Left colon (tissue), 2 donors: ENCODE data around the gene CDC14A. TPM values are rescaled to one million over a fixed set of nuclear protein-coding genes. Genes with fewer than 3 reads are reported as not detected.
"Not testable (repeated sequence)": the region's sequence is repeated elsewhere in the genome, so short reads cannot be mapped to it uniquely, and the experiment has no call there.

ENCODE experiments used
- ATAC-seq: fragments of 200-7000 bp; cut with Tn5 transposase; one replicate; pipeline ENCODE4 v1.9.1; 2020; ENCODE audit warnings: mild to moderate bottlenecking, moderate library complexity
- DNase-seq, 2 donors: peaks; one replicate each; pipeline ENCODE4 v3.0.0-alpha.2; 2020
- intact Hi-C, 2 donors: fragments of 100-400 bp; cut with DNase I in 1 of 2; cut with micrococcal nuclease in 1 of 2; formaldehyde crosslinking; loops; one replicate each; pipeline versions ENCODE4 v1.11.2 to v1.14.0; 2022; cut with DNase I, micrococcal nuclease
- total RNA-seq, 2 donors: library from RNA; stranded (reverse); fragmentation: NEBNext Ultra II Directional; extraction: Animal tissue kit (Norgen Biotek cat#: 25700); gene quantifications; one replicate each; pipeline ENCODE4 v1.2.1, GENCODE V29; 2021
- donor health status: DM: no; HTN: no; CAD: no.
- donor health status: DM: yes; HTN: yes; CAD: no.

The CDC14A gene
- total RNA-seq, 2 donors from 2014 or later, result 19.1 to 23.9 TPM

GRCh38 chr1:100387657-100388350 lies 35.5 kb downstream of the CDC14A start:
- intact Hi-C loops, result no loop called here
- ATAC-seq, result no peak
- no peak for DNase-seq

DNA sequence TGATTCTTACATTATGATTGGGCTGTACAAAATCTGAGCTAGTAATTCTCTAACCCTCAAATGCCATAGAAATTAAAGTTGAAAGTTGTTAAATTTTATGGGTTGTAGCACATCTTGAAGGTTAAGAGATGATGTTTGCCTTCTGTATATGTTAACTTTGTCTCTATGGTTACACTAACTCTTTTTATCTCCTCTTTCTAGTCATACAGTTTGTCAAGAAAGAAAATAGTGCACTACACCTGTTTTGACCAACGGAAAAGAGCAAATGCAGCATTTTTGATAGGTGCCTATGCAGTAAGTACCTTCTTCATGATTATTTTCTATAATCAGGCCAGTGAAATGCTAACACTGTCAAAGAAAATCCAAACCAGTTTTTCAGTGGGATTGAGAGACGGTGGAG lies 38.2 kb downstream of the CDC14A start:
- intact Hi-C loops, result no loop called here
- ATAC-seq, result no peak
- DNase-seq, result no peak

DNA sequence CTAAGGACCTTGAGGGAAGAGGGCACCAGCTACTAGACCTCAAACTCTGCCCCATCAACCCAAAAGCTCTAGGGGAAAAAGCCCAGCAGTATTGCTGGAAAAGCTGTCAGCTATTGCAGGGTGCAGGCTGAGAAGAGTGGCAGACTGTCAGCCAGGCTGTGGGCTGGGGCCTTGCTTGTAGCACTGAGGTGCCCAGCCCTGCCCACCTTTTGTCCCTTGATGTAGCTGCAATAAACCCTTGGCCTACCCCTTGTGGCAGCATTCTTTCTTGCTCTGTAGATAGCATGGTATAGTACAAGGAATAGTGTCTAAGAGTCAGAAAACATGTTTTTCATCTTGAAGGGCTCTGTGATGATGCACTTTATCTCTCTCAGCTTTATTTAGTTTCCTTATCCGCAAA lies 39.4 kb downstream of the CDC14A start:
- ATAC-seq (peak; percentile 34), DNase-seq (no peak)
- intact Hi-C loops, result no loop called here

GRCh38 chr1:100392756-100393155 lies 40.5 kb downstream of the CDC14A start:
- no peak for DNase-seq
- no peak for ATAC-seq
- intact Hi-C loops, result no loop called here

DNA sequence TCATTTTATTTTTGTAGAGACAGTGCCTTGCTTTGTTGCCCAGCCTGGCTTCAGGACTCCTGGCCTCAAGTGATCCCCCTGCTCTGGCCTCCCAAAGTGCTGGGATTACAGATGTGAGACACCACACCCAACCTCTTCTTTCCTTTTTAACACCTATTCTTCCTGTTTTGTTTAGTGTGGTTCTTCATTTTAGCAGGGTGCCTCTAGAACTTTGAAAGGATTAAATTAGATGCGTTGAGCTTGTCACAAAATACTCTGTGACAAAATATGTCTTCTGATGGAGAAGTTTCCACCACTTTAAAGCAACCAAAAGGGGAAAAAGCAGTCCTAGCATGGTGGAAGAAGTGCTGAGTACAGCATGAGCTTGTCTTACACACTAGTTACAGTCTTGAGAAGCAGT lies 42.0 kb downstream of the CDC14A start:
- intact Hi-C loops, result no loop called here
- ATAC-seq (no peak), DNase-seq (no peak)

DNA sequence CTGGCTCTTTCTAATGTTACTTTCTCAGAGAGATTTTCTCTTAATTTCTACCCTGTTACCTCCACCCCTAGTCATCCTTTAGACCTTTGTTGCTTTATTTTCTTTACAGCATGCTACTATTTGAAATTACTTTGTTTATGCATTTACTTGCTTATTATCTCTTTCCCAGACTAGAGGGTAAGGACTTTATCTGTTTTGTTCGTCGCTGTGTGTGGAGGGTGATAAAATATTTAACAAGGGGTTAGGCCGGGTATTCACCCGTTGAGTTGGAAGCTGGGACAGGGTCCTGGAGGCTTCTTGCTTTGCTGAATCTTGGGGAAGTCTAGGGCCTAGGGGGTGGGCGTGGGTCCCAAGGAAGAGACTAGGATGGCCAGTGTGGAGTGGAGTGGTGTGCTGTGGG lies 43.6 kb downstream of the CDC14A start:
- intact Hi-C loops, result no loop called here
- ATAC-seq (no peak), DNase-seq (no peak)

- intact Hi-C loops, result no loop called here
- DNase-seq (no peak), ATAC-seq (no peak)
Measured at GRCh38 chr1:100396651-100397050, 44.3 kb downstream of the CDC14A start.

DNA sequence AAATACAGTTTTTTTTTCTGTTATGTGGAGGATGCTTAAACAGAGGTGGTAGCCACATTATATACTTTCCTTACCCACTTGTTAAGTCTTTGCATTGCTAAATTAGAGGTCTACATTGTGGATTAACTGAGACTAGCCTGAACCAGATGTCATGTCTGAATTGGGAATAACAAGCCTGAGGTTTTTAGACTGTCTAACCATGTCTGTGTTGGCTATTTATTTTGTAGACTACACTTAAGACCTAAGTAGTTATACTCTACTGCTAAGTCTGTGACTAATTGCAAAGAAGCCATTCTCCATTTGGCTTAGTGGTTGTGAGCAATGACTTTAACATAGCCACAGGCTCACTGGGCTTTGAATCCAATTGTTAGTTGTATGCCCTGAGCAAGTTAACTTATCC lies 45.4 kb downstream of the CDC14A start:
- ATAC-seq (no peak), DNase-seq (no peak)
- intact Hi-C loops, result no loop called here

DNA sequence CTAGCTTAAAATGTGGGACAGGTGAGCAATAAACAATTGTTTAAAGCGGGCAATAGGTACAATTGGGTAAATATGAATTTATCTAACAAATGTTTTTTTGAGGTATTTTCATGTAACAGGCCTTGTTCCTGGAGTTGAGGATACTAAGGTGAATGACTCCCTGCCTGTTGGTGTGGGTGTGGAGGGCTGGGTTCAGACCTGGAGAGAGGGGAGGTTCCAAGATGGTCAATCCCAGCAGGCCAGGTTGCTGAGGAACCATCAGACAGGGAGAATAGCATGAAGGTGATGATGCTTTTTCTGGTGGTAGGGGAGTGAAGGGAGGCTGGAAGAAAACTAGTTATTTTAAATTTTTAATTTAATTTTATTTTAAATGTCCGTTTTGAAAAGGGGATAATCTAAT lies 46.3 kb downstream of the CDC14A start:
- DNase-seq (no peak), ATAC-seq (no peak)
- intact Hi-C loops, result no loop called here

DNA sequence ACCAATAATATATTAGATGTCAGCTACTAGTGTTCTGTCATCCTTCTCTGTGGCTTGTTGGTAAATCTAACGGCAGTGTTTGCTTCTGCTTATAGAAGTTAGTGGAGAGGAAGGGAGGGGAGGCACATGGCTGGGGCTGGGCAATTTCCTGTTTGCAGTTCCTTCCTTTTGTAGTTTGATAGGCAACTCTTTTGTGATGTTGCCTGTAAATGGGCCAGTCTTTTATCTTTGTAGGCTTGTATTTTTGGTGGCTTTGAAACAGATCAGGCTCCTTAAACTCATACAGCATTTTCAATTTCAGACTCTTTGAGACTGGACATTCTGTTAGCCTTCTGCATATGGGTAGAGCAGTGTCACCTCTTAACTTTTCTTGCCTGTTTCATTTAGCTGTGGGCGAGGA lies 48.1 kb downstream of the CDC14A start:
- DNase-seq (peak in 1 of 2 donors; percentile 35), ATAC-seq (peak; percentile 69)

DNA sequence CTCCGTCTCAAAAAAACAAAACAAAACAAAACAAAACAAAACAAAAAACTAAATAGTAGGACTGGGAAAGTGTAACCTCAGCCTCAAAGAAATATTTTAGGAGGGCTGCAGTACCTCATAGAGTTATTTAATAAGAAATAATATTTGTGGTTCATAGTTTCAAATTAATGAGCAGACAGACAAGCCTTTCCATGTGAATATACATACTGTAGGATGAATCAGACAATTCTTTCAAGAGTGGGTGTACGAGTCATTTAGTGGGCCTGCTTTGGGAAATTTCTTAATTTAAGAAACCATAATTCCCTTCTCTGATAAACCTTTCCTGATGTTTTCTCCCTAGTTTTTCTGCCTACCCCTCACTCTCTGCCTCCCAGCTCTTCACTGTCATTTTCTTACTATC lies 52.5 kb downstream of the CDC14A start:
- no peak for DNase-seq
- intact Hi-C loops, result no loop called here
- no peak for ATAC-seq

More for the DNA sequence above, 48.1 kb downstream of the CDC14A start:
- intact Hi-C loops, result no loop called here

- ATAC-seq, intact Hi-C loops: not testable (repeated sequence)
Measured at GRCh38 chr1:100405902-100406301, 53.6 kb downstream of the CDC14A start.

DNA sequence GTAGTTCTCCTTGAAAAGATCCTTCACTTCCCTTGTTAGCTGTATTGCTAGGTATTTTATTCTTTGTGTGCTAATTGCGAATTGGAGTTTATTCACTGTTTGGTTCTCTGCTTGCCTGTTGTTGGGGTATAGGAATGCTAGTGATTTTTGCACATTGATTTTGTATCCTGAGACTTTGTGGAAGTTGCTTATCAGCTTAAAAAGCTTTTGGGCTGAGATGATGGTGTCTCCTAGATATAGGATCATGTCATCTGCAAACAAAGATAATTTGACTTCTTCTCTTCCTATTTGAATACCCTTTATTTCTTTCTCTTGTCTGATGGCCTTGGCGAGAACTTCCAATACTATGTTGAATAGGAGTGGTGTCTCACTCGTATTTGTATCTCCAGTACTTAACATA lies 55.1 kb downstream of the CDC14A start:
- DNase-seq, ATAC-seq, intact Hi-C loops: not testable (repeated sequence)

More at GRCh38 chr1:100405902-100406301, 53.6 kb downstream of the CDC14A start:
- not testable (repeated sequence) for DNase-seq

- no peak for ATAC-seq
- DNase-seq, result no peak
- intact Hi-C loops, result no loop called here
Measured at GRCh38 chr1:100411019-100411418, 58.7 kb downstream of the CDC14A start.

- DNase-seq (no peak), ATAC-seq (no peak)
- intact Hi-C loops, result no loop called here
Measured at GRCh38 chr1:100411574-100411973, 59.3 kb downstream of the CDC14A start.

GRCh38 chr1:100413035-100413434 lies 60.7 kb downstream of the CDC14A start:
- ATAC-seq, result no peak
- DNase-seq, result no peak
- intact Hi-C loops, result no loop called here

- ATAC-seq (peak; percentile 59), DNase-seq (no peak)
- intact Hi-C loops, result no loop called here
Measured at GRCh38 chr1:100414693-100415497, 62.6 kb downstream of the CDC14A start.

DNA sequence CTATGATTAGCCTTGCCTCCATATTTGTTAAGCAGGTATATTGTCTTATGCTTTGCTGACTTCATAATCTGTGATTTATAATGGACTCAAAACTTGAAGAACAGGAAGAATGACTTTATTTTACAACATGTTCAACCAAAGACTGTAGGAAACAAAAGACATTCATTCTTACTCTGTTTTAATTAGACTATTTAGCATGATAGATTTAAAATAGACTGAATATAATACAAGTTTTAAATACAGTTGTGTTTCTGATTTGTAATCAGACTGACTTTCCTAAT lies 63.1 kb downstream of the CDC14A start:
- ATAC-seq (peak; percentile 88), DNase-seq (no peak)
- intact Hi-C loops, result no loop called here

DNA sequence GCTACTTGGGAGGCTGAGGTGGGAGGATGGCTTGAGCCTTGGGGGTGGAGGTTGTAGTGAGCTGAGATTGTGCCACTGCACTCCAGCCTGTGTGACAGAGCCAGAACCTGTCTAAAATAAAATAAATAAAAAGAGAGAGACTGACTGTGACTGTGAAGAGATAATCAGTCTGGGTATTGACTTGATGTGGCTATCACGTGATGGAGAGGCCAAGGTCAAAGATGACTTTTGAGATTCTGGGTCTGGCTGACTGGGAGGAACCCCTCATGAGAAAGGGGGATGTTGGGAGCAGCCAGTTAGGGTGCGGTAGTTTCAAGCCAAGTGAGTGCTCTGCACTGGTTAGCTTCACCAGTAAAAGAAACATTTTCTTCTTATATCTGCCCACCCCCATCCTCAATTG lies 66.8 kb downstream of the CDC14A start:
- ATAC-seq (no peak), DNase-seq (no peak)
- intact Hi-C loops, result no loop called here

DNA sequence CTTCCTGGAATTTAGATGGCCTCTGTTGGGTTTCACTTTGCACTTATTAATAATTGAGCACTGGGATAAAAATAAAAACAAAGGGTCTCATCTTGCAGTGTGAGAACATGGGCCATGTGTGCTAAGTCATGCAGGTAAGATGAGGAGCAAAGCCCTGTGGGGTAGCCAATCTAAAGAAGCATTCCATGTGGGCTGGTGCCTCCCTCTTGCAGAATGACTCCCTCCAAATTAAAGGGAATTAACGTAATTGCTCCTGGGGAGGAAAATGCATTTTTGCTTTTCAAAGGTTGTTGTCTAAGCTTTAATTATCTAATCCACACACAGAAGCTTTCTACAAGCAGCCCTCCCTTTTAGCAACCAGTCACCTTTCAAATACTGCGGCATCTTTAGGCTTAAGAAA lies 69.8 kb downstream of the CDC14A start:
- ATAC-seq (no peak), DNase-seq (no peak)
- intact Hi-C loops, result no loop called here
